CD4-positive, alpha-beta T cell treated with Interferon alpha-2 for 1 hour (primary cell): ENCODE measurements around the gene SLC12A7.
"Not testable (repeated sequence)": the region's sequence is repeated elsewhere in the genome, so short reads cannot be mapped to it uniquely, and the experiment has no call there.

Experiments
- DNase-seq, 2 donors: peaks; one replicate each; pipeline ENCODE4 v3.0.0-alpha.2; 2020 to 2022

The SLC12A7 gene

GRCh38 chr5:1111727-1112289, at the start of gene SLC12A7:
SLC12A7 (minus strand) TSS chr5:1112063; CDS start chr5:1111991, 72 bp downstream.
- DNase-seq = peak; percentile 54 to 58

- no peak for DNase-seq
Observed at GRCh38 chr5:1161108-1161832, 49.4 kb upstream of the SLC12A7 start.

- DNase-seq = no peak
Observed at GRCh38 chr5:1159774-1160406, 48.0 kb upstream of the SLC12A7 start.

GRCh38 chr5:1159341-1159675, 47.4 kb upstream of the SLC12A7 start:
- DNase-seq = no peak

- no peak for DNase-seq
Observed at GRCh38 chr5:1158647-1159340, 46.9 kb upstream of the SLC12A7 start.

GRCh38 chr5:1157461-1157986, 45.7 kb upstream of the SLC12A7 start:
- not testable (repeated sequence) for DNase-seq

GRCh38 chr5:1156754-1157460, 45.0 kb upstream of the SLC12A7 start:
- DNase-seq = no peak

- no peak for DNase-seq
Observed at GRCh38 chr5:1156033-1156753, 44.3 kb upstream of the SLC12A7 start.

GRCh38 chr5:1155191-1156032, 43.5 kb upstream of the SLC12A7 start:
- no peak for DNase-seq

- DNase-seq = peak in 1 of 2 donors; percentile 8
Observed at GRCh38 chr5:1153428-1153827, 41.6 kb upstream of the SLC12A7 start.

GRCh38 chr5:1152771-1153282, 41.0 kb upstream of the SLC12A7 start:
- DNase-seq = no peak

GRCh38 chr5:1152156-1152555, 40.3 kb upstream of the SLC12A7 start:
- peak; percentile 35 to 38 for DNase-seq

- no peak for DNase-seq
Observed at GRCh38 chr5:1151316-1151715, 39.5 kb upstream of the SLC12A7 start.

- DNase-seq = no peak
Observed at GRCh38 chr5:1150866-1151265, 39.0 kb upstream of the SLC12A7 start.

- no peak for DNase-seq
Observed at GRCh38 chr5:1144638-1145396, 33.0 kb upstream of the SLC12A7 start.

- DNase-seq = no peak
Observed at GRCh38 chr5:1144089-1144488, 32.2 kb upstream of the SLC12A7 start.

- no peak for DNase-seq
Observed at GRCh38 chr5:1143670-1143951, 31.7 kb upstream of the SLC12A7 start.

- DNase-seq = no peak
Observed at GRCh38 chr5:1142886-1143669, 31.2 kb upstream of the SLC12A7 start.

- no peak for DNase-seq
Observed at GRCh38 chr5:1141834-1142233, 30.0 kb upstream of the SLC12A7 start.

- DNase-seq = no peak
Observed at GRCh38 chr5:1140818-1141189, 28.9 kb upstream of the SLC12A7 start.
